OCI-LY1 (cell line): ENCODE measurements around the gene UTP11.
A peak's percentile ranks its signal among the peaks of the same experiment; 100 is the strongest.

Experiments
- H2AFZ ChIP-seq: fragments of 200-600 bp; sonication (generic), shearing (Covaris generic); 2 replicates; pipeline ENCODE4 v1.6.0; 2014; ENCODE audit warnings: antibody characterized with exemption, mild to moderate bottlenecking, low read length
- H3F3A ChIP-seq: fragments of 200-600 bp; sonication (generic), shearing (Covaris generic); 2 replicates; pipeline ENCODE4 v1.6.0; 2014; ENCODE audit warnings: mild to moderate bottlenecking, antibody characterized with exemption, low read length, moderate library complexity; ENCODE audit not compliant: insufficient read depth
- H3K27ac ChIP-seq: fragments of 200-600 bp; sonication (generic); 2 replicates; pipeline ENCODE4 v1.5.1; 2014; ENCODE audit warnings: low read length, mixed run types, mild to moderate bottlenecking, low read depth; ENCODE audit not compliant: poor library complexity, severe bottlenecking
- H3K27me3 ChIP-seq: fragments of 200-600 bp; sonication (generic); 2 replicates; pipeline ENCODE4 v1.6.0; 2014; ENCODE audit warnings: antibody characterized with exemption, mild to moderate bottlenecking, low read length, moderate library complexity; ENCODE audit not compliant: insufficient read depth
- H3K36me3 ChIP-seq: fragments of 200-600 bp; sonication (generic); 2 replicates; pipeline ENCODE4 v1.6.1; 2014; ENCODE audit warnings: mild to moderate bottlenecking, antibody characterized with exemption, low read length, moderate library complexity, mixed read lengths; ENCODE audit not compliant: insufficient read depth
- H3K4me1 ChIP-seq: fragments of 200-600 bp; sonication (generic); 2 replicates; pipeline ENCODE4 v1.5.1; 2014; ENCODE audit warnings: mild to moderate bottlenecking, low read length, moderate library complexity; ENCODE audit not compliant: insufficient read depth, severe bottlenecking
- H3K4me2 ChIP-seq: fragments of 200-600 bp; sonication (generic), shearing (Covaris generic); 2 replicates; pipeline ENCODE4 v1.6.1; 2014; ENCODE audit warnings: low read length
- H3K4me3 ChIP-seq: fragments of 200-600 bp; sonication (generic); 2 replicates; pipeline ENCODE4 v1.5.1; 2014; ENCODE audit warnings: low read length, low read depth, mild to moderate bottlenecking, mixed read lengths; ENCODE audit not compliant: poor library complexity, severe bottlenecking
- H3K79me2 ChIP-seq: fragments of 200-600 bp; shearing (Covaris generic); 2 replicates; pipeline ENCODE4 v1.6.1; 2016; ENCODE audit warnings: mixed run types, low read length, mixed read lengths; ENCODE audit not compliant: insufficient read depth
- H3K9ac ChIP-seq: fragments of 200-600 bp; sonication (generic), shearing (Covaris generic); 2 replicates; pipeline ENCODE4 v1.6.1; 2014; ENCODE audit warnings: mild to moderate bottlenecking, low read length, mixed read lengths
- H3K9me2 ChIP-seq: fragments of 200-600 bp; sonication (generic), shearing (Covaris generic); 2 replicates; pipeline ENCODE4 v1.6.1; 2014; ENCODE audit warnings: low read depth, mild to moderate bottlenecking, low read length, mixed read lengths
- H3K9me3 ChIP-seq: fragments of 200-600 bp; shearing (Covaris generic); 2 replicates; pipeline ENCODE4 v1.6.1; 2014; ENCODE audit warnings: low read length, mixed read lengths
- H4K20me1 ChIP-seq: fragments of 200-600 bp; sonication (generic), shearing (Covaris generic); 2 replicates; pipeline ENCODE4 v1.6.0; 2016; ENCODE audit warnings: mild to moderate bottlenecking, low read length; ENCODE audit not compliant: insufficient read depth
- CTCF ChIP-seq: fragments of 200-600 bp; sonication (generic), shearing (Covaris generic); IDR thresholded peaks from 2 replicates; pipeline ENCODE4 v1.5.1; 2017; ENCODE audit warnings: mild to moderate bottlenecking, antibody characterized with exemption, low read length, moderate library complexity, mixed read lengths
- EZH2 ChIP-seq: fragments of 200-600 bp; sonication (generic), shearing (Covaris generic); IDR thresholded peaks from 2 replicates; pipeline ENCODE4 v1.8.0; 2017; ENCODE audit warnings: borderline replicate concordance, mixed run types, mild to moderate bottlenecking, antibody characterized with exemption, low read length, moderate library complexity, mixed read lengths

Gene UTP11

DNA sequence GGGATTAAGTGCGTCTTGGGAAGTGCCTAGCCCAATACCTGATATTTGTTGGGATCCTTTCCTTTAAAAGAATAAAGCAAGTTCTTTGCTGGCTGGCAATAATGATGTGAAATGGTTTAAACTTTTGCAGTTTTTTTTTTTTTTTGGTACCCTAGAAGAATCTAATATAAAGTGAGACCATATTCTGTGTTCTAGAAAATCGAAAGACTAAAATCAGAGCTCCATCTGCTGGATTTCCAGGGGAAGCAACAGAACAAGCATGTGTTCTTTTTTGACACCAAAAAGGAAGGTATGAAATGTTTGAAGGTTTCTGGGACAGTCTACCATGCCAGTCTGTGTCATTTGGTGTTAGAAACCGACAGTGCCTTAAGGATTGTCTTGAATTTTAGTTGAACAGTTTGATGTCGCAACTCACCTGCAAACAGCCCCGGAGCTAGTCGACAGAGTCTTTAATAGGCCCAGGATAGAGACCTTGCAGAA is 6.4 kb downstream of the UTP11 start:
- no peaks in the 10 kb centered on the region for H4K20me1 ChIP-seq
- H3K4me1 ChIP-seq = peaks cover 9% of the 10 kb centered on the region
- no peaks in the 10 kb centered on the region for H3K9me2 ChIP-seq
- peaks cover 14% of the 10 kb centered on the region; the same call in 1 of the 2 replicates for H3K79me2 ChIP-seq
- no peak overlapping the region for H2AFZ ChIP-seq
- H3K36me3 ChIP-seq = peaks cover 87% of the 10 kb centered on the region
- H3K9ac ChIP-seq = no peak overlapping the region
- H3F3A ChIP-seq = no peaks in the 10 kb centered on the region; the same call in 1 of the 2 replicates
- H3K27me3 ChIP-seq = no peaks in the 10 kb centered on the region
- no peak overlapping the region for H3K4me3 ChIP-seq
- H3K4me2 ChIP-seq = no peak overlapping the region
- no peak for TF ChIP-seq EZH2
- peak; percentile 61 for TF ChIP-seq CTCF
- no peak overlapping the region for H3K27ac ChIP-seq
- H3K9me3 ChIP-seq = no peaks in the 10 kb centered on the region

DNA sequence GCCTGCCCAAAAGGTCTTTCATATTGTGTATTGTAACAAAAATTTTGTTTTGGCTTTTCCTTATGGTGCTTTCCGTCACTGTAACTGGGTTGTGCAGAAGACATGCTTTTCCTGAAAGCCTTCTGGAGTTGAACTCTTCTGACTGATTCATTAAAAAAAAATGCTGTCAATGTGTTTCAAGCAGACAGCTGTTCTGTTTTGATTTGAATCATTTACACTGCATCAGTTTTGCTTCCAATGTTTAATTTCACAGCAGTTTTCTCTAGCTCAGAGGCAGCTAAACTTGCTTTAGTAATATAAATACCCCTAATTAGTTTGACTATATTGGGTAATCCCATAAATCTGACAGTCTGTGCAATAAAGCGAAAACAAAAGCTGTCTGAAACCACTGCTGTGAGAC is 7.9 kb downstream of the UTP11 start:
- Histone ChIP-seq H3K9me3 (no peaks in the 10 kb centered on the region), H3K79me2 (0 out of 2 replicates have a peak, but pooled peaks cover 5% of the 10 kb centered on the region), H3K4me3 (no peak overlapping the region), H3K36me3 (peaks cover 93% of the 10 kb centered on the region), H3K4me2 (no peak overlapping the region), H3K9ac (no peak overlapping the region), H4K20me1 (no peaks in the 10 kb centered on the region), H2AFZ (no peak overlapping the region), H3F3A (no peaks in the 10 kb centered on the region; the same call in 1 of the 2 replicates), H3K4me1 (no peaks in the 10 kb centered on the region), H3K27ac (no peak overlapping the region), H3K27me3 (no peaks in the 10 kb centered on the region), H3K9me2 (no peaks in the 10 kb centered on the region)
- TF ChIP-seq CTCF (no peak), EZH2 (no peak)

DNA sequence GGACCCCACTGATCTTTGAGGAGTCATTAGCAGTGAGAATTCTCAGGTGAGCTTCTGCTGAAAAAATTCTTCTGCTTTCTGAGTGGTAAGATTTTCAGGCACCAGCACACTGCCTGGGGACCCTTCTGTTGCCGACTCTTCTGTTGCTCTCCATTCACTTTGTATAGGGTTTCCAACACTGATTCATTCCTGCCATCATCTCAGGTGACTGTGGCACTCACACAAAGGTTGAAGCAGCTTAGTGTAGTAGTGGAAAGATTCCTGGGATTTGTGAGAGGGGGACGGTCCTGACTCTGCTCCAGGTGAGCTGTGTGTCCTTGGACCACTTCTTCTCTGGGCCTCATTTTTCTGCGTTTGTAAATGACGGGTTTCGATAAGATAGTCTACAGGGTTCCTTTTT is 9.4 kb downstream of the UTP11 start:
- no peak overlapping the region for H3K9ac ChIP-seq
- H3F3A ChIP-seq = no peaks in the 10 kb centered on the region; the same call in 1 of the 2 replicates
- H3K4me1 ChIP-seq = no peaks in the 10 kb centered on the region
- H3K27me3 ChIP-seq = no peaks in the 10 kb centered on the region
- no peak overlapping the region for H3K4me3 ChIP-seq
- no peak for TF ChIP-seq EZH2
- TF ChIP-seq CTCF = no peak
- H3K4me2 ChIP-seq = no peak overlapping the region
- no peaks in the 10 kb centered on the region for H3K9me2 ChIP-seq
- H3K79me2 ChIP-seq = 0 out of 2 replicates have a peak, but pooled peaks cover 3% of the 10 kb centered on the region
- H3K27ac ChIP-seq = no peak overlapping the region
- H4K20me1 ChIP-seq = no peaks in the 10 kb centered on the region
- H2AFZ ChIP-seq = no peak overlapping the region
- no peaks in the 10 kb centered on the region for H3K9me3 ChIP-seq
- peaks cover 89% of the 10 kb centered on the region for H3K36me3 ChIP-seq
